SJCRH30 (cell line): Measurements from ENCODE around the gene CBFA2T2. TPM values are rescaled to one million over a fixed set of nuclear protein-coding genes. Genes with fewer than 3 reads are reported as not detected.
A peak's percentile ranks its signal among the peaks of the same experiment; 100 is the strongest.
"Not testable (repeated sequence)": the region's sequence is repeated elsewhere in the genome, so short reads cannot be mapped to it uniquely, and the experiment has no call there.

Experiments
- DNase-seq, 2 experiments: peaks; one replicate each; pipeline ENCODE4 v3.0.0-alpha.2; 2015 to 2020
- H3K27ac ChIP-seq: fragments of 250-450 bp; sonication (Bioruptor Pico); 2 replicates; pipeline ENCODE4 v1.5.1; 2020; ENCODE audit warnings: mild to moderate bottlenecking, moderate library complexity
- H3K27me3 ChIP-seq: fragments of 250-450 bp; sonication (Bioruptor Pico); 2 replicates; pipeline ENCODE4 v1.5.1; 2020; ENCODE audit warnings: mild to moderate bottlenecking, moderate library complexity
- H3K36me3 ChIP-seq: fragments of 250-450 bp; sonication (Bioruptor Pico); 2 replicates; pipeline ENCODE4 v1.5.1; 2020; ENCODE audit warnings: mild to moderate bottlenecking, moderate library complexity
- H3K4me1 ChIP-seq: fragments of 250-450 bp; sonication (Bioruptor Pico); 2 replicates; pipeline ENCODE4 v1.5.1; 2020; ENCODE audit warnings: mild to moderate bottlenecking, moderate library complexity
- H3K4me3 ChIP-seq: fragments of 250-450 bp; sonication (Bioruptor Pico); 2 replicates; pipeline ENCODE4 v1.5.1; 2020; ENCODE audit warnings: mild to moderate bottlenecking, moderate library complexity
- H3K9me3 ChIP-seq: fragments of 250-450 bp; sonication (Bioruptor Pico); replicated peaks from 2 replicates; pipeline ENCODE4 v1.5.1; 2020; ENCODE audit warnings: mild to moderate bottlenecking, moderate library complexity
- total RNA-seq: library from RNA; depleted of rRNA; stranded (reverse); fragments of >200 nt; shearing (Covaris generic); gene quantifications from 2 replicates; pipeline ENCODE4 v1.2.3, GENCODE V29; 2014; rRNA removed

The CBFA2T2 gene
- total RNA-seq: 14.2 and 14.9 TPM in 2 replicates

- Histone ChIP-seq H3K27ac (peak within 1 kb of the TSS; percentile 59), H3K27me3 (no peaks in the 10 kb centered on the region), H3K4me3 (peak within 1 kb of the TSS; percentile 98), H3K9me3 (no peaks in the 10 kb centered on the region), H3K4me1 (no peaks in the 10 kb centered on the region; the same call in 1 of the 2 replicates), H3K36me3 (no peaks in the 10 kb centered on the region)
- no peak for DNase-seq
Measured at GRCh38 chr20:33490023-33490933, at the start of gene CBFA2T2. Gene CBFA2T2 (plus strand): TSS chr20:33490096. CDS start chr20:33490268, 172 bp downstream.

- not testable (repeated sequence) for H3K9me3 ChIP-seq, H3K4me1 ChIP-seq, H3K27ac ChIP-seq, H3K4me3 ChIP-seq, H3K27me3 ChIP-seq, H3K36me3 ChIP-seq, DNase-seq
Measured at GRCh38 chr20:33440562-33440961, 49.3 kb upstream of the CBFA2T2 start.

- no peaks in the 10 kb centered on the region for H3K9me3 ChIP-seq
- H3K36me3 ChIP-seq: no peaks in the 10 kb centered on the region
- H3K4me1 ChIP-seq: no peaks in the 10 kb centered on the region
- no peak overlapping the region for H3K4me3 ChIP-seq
- H3K27me3 ChIP-seq: no peaks in the 10 kb centered on the region
- H3K27ac ChIP-seq: no peak overlapping the region
- no peak for DNase-seq
Measured at GRCh38 chr20:33441142-33441955, 48.5 kb upstream of the CBFA2T2 start.

- Histone ChIP-seq H3K36me3 (no peaks in the 10 kb centered on the region), H3K27ac (no peak overlapping the region), H3K9me3 (no peaks in the 10 kb centered on the region), H3K4me3 (peak overlapping the region; percentile 70), H3K4me1 (no peaks in the 10 kb centered on the region), H3K27me3 (no peaks in the 10 kb centered on the region)
- no peak for DNase-seq
Measured at GRCh38 chr20:33442136-33443005, 47.5 kb upstream of the CBFA2T2 start.

- Histone ChIP-seq H3K27ac (no peak overlapping the region), H3K9me3 (no peaks in the 10 kb centered on the region)
- peak in 1 of 2 experiments; percentile 35 for DNase-seq
Measured at GRCh38 chr20:33443006-33443511, 46.8 kb upstream of the CBFA2T2 start.

GRCh38 chr20:33443512-33444239 is 46.2 kb upstream of the CBFA2T2 start, which contains the start of gene SNTA1:
Gene SNTA1 (minus strand): TSS chr20:33443763. CDS start chr20:33443620, 143 bp downstream.
- no peaks in the 10 kb centered on the region for H3K4me1 ChIP-seq
- peak within 1 kb of the TSS; percentile 70 for H3K4me3 ChIP-seq
- H3K27ac ChIP-seq: no peak within 1 kb of the TSS
- H3K27me3 ChIP-seq: no peaks in the 10 kb centered on the region
- H3K9me3 ChIP-seq: 0 out of 2 replicates have a peak, but pooled peaks cover 3% of the 10 kb centered on the region
- no peaks in the 10 kb centered on the region for H3K36me3 ChIP-seq
- peak; percentile 97 to 98 for DNase-seq

More at GRCh38 chr20:33443006-33443511, 46.8 kb upstream of the CBFA2T2 start:
- Histone ChIP-seq H3K4me3 (peak overlapping the region; percentile 70), H3K27me3 (no peaks in the 10 kb centered on the region), H3K36me3 (no peaks in the 10 kb centered on the region), H3K4me1 (no peaks in the 10 kb centered on the region)

GRCh38 chr20:33444797-33445560 is 44.9 kb upstream of the CBFA2T2 start:
- Histone ChIP-seq H3K27me3 (no peaks in the 10 kb centered on the region), H3K27ac (no peak overlapping the region), H3K9me3 (0 out of 2 replicates have a peak, but pooled peaks cover 3% of the 10 kb centered on the region), H3K36me3 (no peaks in the 10 kb centered on the region), H3K4me1 (no peaks in the 10 kb centered on the region), H3K4me3 (peak overlapping the region; percentile 70)
- DNase-seq: no peak

GRCh38 chr20:33445881-33446625 is 43.8 kb upstream of the CBFA2T2 start:
- Histone ChIP-seq H3K27ac (no peak overlapping the region), H3K4me1 (no peaks in the 10 kb centered on the region; the same call in 1 of the 2 replicates), H3K4me3 (no peak overlapping the region), H3K36me3 (no peaks in the 10 kb centered on the region), H3K27me3 (no peaks in the 10 kb centered on the region), H3K9me3 (0 out of 2 replicates have a peak, but pooled peaks cover 3% of the 10 kb centered on the region)
- no peak for DNase-seq

GRCh38 chr20:33450867-33451266 is 39.0 kb upstream of the CBFA2T2 start:
- no peak overlapping the region for H3K4me3 ChIP-seq
- H3K36me3 ChIP-seq: no peaks in the 10 kb centered on the region
- H3K27me3 ChIP-seq: no peaks in the 10 kb centered on the region
- peak in 1 of 2 experiments; percentile 56 for DNase-seq
- no peaks in the 10 kb centered on the region; the same call in 1 of the 2 replicates for H3K4me1 ChIP-seq
- no peak overlapping the region for H3K27ac ChIP-seq
- 0 out of 2 replicates have a peak, but pooled peaks cover 3% of the 10 kb centered on the region for H3K9me3 ChIP-seq

GRCh38 chr20:33456916-33457642 is 32.8 kb upstream of the CBFA2T2 start:
- not testable (repeated sequence) for H3K4me1 ChIP-seq, H3K27ac ChIP-seq, H3K27me3 ChIP-seq, H3K4me3 ChIP-seq, H3K36me3 ChIP-seq, H3K9me3 ChIP-seq
- DNase-seq: peak; percentile 79 to 92

- DNase-seq: no peak
- no peaks in the 10 kb centered on the region for H3K4me1 ChIP-seq
- H3K27me3 ChIP-seq: peaks cover 4% of the 10 kb centered on the region; the same call in 1 of the 2 replicates
- no peaks in the 10 kb centered on the region for H3K36me3 ChIP-seq
- no peaks in the 10 kb centered on the region for H3K9me3 ChIP-seq
- no peak overlapping the region for H3K27ac ChIP-seq
- H3K4me3 ChIP-seq: no peak overlapping the region
Measured at GRCh38 chr20:33459599-33459998, 30.3 kb upstream of the CBFA2T2 start.

GRCh38 chr20:33460711-33461110 is 29.2 kb upstream of the CBFA2T2 start:
- H3K4me1 ChIP-seq: peaks cover 7% of the 10 kb centered on the region

More at GRCh38 chr20:33460711-33461110, 29.2 kb upstream of the CBFA2T2 start:
- Histone ChIP-seq H3K36me3 (no peaks in the 10 kb centered on the region), H3K27me3 (peaks cover 4% of the 10 kb centered on the region; the same call in 1 of the 2 replicates), H3K4me3 (no peak overlapping the region), H3K9me3 (no peaks in the 10 kb centered on the region), H3K27ac (no peak overlapping the region)
- no peak for DNase-seq
